Stimulated activated CD4-positive, alpha-beta T cell treated with anti-CD3 and anti-CD28 coated beads, Interleukin-1b, Interleukin-23, amount 100 ng/mL, for 24 hours (primary cell): ENCODE data around the gene SREBF2.

Source experiments
- DNase-seq, 4 experiments: peaks; one replicate each; pipeline ENCODE4 v3.0.0-alpha.2; 2020; ENCODE audit warnings: low read depth in 4 of 4, low spot score in 1 of 4

SREBF2 gene

DNA sequence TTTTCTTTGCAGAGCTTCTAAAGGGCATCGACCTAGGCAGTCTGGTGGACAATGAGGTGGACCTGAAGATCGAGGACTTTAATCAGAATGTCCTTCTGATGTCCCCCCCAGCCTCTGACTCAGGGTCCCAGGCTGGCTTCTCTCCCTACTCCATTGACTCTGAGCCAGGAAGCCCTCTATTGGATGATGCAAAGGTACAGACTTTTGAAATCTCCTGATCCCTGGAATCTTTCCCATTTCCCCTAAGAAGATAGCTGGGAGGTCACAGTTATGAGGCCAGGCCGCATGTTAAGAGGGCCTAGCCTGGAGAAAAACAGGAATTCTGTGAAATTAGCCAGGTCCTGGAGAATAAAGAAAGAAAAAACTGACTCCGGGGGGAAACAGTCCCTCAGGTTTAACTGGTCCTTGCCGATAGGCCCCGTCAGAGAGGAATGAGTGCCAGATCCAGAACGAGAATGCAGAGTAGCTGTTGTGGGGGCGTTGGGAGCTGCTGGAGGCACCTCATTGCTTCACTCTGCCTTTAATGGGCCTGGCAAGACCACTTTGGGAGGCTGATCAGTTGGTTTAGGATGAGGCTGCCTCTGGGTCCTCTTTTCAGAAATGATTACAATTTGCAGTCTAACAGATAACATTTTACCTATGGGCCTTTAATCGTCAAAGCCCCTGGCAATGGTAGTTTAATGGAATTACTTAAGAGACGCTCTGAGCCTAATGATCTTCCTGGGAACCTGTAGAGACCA lies 42.8 kb downstream of the SREBF2 start:
- no peak for DNase-seq

DNA sequence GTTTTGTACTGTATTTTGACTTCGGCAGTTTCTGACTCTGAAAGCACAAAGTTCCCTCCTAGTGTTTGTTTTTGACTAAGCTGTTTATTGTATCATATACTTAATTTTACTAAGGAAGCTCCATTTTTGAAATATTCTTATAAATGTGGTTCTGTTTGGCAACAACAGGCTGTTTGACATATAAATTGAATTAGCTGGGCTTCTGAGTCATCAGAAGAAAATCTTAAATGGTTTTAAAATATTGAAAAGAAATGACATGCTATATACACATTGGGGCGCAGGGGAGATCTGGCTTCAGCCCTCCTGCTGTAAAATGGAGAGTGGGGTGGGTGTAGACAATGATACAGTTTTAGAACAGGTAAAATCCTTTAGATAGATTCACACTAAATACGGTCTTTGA lies 43.4 kb downstream of the SREBF2 start:
- DNase-seq: no peak

DNA sequence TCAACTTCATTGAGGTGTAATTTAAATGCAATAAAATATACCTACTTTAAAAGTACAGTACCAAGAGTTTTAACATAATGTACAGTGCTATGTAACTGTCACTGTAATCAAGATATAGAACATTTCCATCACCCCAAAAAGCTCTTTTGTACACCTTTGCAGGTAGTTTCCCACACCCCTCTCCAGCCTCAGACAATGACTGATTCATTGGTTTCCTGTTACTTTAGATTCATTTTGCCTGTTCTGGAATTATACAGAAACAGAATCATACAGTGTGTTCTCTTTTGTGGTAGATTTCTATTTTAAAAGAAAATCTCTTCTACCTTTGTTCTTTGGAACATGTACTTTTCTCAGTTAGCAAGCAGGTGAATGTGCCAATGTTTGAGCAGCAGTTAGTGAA lies 43.8 kb downstream of the SREBF2 start:
- DNase-seq: no peak

DNA sequence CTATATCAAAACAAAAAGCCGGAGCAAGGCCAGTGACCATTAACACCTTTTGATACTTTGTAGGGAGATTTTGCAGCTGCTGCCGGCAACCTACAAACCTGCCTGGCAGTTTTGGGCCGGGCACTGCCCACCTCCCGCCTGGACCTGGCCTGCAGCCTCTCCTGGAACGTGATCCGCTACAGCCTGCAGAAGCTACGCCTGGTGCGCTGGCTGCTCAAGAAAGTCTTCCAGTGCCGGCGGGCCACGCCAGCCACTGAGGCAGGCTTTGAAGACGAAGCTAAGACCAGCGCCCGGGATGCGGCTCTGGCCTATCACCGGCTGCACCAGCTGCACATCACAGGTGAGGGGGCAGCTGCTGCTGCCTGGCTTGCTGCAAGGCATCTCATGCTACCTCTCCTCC lies 47.7 kb downstream of the SREBF2 start:
- DNase-seq: no peak

DNA sequence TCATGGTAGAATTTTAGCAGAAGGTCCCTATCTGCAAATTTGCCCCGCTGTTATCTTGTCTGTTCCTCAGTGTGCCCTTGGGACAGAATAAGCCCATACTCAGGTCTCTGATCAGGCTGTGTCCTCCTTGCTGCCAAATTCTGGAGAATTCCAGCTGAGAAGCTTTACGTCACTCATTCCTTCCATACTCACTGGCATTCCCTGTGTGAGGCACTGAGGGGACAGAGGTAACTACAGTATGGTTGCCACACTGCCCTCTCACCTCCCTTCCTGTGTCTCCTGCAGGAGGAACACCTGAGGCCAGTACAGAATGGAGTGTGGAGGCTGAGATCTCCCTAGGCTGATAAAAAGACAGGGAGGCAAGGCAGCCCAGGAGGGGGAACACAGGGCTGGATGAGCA lies 50.5 kb downstream of the SREBF2 start:
- DNase-seq: no peak

DNA sequence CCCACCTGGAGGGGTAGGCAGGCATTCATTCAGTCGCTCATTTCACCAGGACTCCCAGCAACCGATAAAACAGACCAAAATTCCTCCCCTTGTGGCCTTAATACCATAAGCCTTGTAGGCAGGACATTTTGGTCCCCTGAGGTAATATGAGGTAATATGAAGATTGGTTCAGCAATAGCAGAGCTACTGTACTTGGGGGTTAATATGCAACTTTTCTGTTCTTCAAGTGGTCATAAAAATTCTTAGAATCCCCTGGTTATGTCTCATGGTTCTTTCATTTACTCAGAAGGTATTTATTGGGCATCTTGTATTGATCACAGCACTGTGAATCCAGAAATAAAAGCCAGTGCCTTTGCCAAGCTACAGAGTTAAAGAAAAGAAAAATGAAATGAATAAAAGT lies 52.2 kb downstream of the SREBF2 start:
- DNase-seq: no peak

DNA sequence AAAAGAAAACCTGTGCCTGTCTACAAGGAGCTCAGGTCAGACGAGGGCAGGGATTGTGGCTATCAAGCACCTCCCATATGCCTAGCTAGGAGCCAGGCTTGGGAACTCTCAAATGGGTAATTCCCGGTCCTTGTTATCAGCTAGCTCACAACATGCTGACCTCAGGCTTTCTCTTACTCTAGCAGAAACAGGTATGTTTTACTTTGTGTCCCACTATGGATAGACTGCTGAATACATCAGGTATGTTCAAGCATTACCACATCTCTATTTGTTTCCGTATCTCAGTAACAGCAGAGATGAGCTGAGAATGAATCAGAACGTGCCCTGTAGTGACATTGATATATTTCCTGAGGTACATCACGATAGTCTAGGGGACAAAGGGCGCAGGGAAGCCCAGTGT lies 52.6 kb downstream of the SREBF2 start:
- no peak for DNase-seq

DNA sequence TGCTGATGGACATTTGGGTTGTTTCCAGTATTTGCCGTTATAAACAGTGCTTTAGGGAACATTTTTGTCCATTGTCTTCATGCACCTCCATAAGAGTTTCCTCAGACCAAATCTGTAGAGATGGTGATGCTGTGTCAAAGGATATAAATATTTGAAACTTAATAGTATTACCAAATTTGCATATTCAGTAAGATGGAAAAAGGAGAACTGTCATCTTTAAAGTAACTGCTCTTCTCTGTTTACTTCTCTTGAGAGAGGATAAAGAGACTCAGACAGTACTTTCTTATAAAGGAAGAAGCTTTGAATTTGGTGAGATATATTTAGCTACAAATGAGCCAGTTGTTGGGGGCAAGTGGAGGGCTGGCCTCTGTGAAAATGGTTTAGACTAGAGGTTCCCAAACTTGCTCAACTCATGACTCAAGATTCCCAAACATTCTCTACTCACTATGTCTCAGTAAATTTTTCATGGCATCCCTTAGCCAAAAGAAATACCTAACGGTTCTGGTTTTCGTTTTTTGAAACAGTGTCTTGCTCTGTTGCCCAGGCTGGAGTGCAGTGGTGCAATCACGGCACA lies 55.8 kb downstream of the SREBF2 start:
- no peak for DNase-seq

DNA sequence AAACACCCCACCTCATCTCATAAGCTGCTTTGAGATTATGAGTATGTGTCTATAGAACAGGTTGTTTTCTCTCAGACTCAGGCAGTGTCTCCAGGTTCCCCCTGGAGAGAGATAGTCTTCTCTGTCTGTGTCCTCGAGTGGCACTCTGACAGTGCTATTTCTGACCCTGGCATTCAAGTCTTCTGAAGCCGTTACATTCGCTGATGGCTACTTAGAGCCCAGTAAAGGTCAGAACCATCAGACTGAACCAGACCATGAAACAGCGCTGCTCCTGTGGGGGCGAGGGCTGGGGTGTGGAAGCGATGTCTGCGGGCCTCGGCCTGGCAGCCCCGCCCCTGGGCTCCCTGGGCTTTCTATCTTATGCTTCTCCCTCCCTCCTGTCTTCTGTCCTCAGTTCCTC lies 58.5 kb downstream of the SREBF2 start:
- DNase-seq: no peak

DNA sequence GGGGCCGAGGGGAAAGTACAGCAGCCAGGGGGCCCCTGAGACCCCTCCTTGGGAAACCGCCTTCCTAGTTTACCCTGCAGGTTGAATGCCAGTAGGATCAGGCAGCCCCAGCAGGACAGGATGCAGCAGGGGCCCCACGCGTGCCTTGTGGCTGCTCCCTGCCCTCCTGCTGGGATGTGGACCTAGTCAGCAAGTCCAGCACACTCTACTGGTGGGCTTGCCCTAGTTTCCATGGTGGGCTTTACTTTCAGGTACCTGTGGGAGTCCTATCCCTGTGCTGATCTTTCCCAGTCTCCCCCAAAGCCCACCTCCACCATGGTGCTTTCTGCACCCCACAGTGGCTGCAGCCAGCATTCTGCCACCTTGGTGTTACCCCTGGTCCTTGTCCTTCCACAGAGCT lies 59.8 kb downstream of the SREBF2 start:
- no peak for DNase-seq

DNA sequence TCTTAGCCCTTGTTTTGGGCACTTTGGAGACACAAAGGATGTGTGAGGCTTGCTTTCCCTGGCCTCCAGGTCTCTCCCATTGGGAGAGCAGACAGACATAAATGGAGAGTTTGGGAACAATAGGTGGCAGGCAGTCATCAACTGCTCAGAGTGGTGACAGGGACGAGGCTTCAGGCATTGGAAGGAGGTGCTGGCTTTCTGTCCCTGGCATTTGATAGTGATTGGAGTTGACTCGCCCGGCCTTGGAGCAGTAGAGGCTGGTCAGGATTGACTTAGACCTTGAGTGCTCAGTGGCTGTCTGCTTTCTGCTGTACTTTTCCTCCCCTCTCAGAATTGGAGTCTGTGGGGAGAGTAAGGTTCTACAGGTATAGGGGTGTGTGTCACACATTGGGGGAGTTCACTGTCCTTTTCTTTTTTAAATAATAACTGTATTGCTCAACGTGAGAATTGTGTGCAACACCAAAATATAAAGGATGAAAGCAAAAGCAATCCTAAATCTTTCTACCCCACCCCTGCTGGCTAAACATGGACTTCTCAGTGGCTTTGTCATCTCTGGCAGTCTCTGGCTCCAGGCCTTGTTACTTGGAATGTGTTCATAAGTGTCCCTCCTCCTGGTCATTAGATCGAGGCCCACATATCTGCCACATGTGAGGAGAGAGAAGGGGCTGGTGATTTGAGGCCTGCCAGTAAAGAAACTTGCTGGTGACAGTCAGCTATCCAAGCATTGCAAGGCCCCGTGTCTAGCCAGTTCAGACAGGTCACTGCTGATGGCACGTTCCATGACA lies 60.9 kb downstream of the SREBF2 start:
- DNase-seq: no peak

DNA sequence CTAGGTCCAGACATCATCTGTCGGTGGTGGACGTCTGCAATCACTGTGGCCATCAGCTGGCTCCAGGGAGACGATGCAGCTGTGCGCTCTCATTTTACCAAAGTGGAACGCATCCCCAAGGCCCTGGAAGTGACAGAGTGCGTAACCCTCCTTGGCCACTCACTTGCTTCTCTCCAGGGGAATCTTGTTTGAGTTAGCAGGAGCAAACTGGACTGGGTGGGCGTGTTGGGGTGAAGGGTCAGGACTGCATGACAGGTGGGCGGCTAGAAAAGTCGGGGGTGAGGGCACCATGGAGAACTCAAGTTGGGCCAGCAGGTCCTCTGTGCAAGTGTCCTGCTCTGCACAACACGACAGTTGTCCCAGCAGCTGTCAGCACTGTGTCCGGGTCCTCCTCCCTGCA lies 65.7 kb downstream of the SREBF2 start:
- no peak for DNase-seq

DNA sequence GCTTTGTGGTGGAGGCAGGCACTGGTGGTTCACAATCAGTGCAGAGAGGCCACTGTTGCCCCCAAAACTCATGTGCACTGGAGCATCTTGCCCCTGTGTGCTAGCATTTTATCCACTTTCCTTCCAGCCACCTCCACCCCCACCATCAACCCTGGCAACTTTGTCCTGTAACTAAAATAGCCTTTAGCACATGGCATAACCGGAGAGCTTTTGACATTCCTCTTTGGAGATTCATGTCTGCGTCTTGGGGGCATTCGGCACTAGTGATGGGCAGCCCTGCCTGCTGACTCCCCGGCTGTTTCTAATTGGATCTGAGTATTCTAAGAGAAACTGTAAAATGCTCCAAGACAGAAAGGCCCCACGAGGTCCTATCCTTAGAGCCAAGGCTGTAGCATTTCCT lies 66.2 kb downstream of the SREBF2 start:
- no peak for DNase-seq

DNA sequence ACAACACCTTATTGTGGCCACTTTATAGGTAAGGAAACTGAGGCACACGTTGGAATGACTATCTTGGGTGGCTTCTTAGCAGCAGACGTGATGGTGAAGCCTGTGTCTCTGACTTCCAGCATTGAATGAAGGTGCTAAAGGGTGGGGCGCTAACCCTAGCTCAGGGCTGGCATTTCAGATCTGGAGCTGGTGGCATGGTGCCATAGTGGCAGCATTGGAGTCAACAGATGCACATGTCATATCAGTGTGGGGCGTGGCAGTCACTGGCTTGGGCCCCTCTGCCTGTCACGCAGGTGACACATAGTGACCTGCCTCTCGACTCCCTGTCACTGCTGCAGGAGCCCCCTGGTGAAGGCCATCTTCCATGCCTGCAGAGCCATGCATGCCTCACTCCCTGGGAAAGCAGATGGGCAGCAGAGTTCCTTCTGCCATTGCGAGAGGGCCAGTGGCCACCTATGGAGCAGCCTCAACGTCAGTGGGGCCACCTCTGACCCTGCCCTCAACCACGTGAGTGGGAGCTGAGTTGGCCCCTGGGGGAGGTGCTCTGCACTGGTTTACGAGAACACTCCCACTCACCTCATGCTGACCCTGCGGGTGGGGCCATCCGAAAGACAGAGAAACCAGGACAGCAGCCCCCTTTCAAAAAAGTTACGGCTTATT lies 67.2 kb downstream of the SREBF2 start:
- DNase-seq: no peak

DNA sequence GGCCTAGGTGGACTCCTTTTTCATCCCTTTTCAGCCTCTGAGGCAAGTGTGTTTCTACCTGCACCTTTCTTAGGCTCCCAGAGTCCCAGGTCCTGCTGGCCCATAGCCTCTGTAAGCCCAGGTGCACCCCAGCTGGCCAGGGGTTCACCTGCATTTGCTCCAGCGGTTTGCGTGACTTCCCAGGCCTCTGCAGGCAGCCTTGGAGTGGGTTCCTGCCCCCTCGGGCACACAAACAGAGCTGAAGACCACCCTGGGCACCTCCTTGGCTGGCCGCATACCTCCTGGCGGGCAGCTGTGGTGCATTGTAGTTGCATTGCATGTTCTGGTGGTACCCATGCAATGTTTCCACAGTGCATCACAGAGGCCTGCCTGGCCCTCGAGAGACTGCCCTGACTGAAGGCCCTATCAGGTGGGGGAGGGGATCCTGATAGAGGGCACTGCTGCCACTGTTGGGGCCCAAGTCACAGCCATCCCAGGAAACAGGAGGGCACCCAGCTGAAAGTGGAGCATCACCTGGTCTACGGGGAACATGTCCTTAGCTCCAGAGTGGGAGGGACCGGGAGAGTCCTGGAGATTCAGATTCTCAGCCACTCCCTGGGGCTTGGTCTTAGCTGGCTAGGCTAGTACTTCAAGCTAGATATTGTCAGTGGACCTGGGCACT lies 67.9 kb downstream of the SREBF2 start:
- DNase-seq: no peak

DNA sequence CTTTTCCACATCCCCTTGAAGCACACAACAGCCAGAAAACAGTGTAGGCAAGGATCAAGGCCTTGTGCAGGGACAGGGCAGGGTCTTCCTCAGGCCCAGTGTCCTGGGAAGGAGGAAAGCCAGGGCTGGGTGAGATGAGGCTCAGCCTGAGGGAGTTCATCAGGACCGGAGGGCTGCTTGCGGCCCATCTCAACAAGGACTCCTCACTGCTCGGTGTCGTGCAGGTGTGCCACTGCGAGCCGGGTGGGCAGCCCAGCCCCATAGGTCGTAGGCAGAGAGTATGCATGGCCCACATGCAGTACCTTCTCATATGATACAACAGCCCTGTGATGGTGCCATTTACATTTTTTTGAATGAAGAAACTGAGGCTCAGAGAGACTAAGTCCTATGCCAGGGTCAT lies 69.1 kb downstream of the SREBF2 start:
- no peak for DNase-seq

DNA sequence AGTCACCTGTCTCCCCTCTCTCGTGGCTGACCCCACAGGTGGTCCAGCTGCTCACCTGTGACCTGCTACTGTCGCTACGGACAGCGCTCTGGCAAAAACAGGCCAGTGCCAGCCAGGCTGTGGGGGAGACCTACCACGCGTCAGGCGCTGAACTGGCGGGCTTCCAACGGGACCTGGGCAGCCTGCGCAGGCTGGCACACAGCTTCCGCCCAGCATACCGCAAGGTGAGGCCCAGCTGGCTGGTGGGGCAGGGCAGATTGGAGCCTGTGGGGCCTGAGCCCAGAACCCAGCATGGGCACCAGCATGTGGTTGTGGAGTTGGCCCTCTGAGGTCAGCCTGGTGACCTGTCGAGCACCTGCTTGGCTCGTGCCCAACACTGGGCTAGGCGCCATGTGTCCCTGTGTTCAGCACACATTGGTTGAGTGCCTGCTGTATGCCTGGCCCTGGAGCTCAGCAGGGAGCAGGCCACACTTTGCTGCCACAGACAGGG lies 70.1 kb downstream of the SREBF2 start:
- DNase-seq: no peak

DNA sequence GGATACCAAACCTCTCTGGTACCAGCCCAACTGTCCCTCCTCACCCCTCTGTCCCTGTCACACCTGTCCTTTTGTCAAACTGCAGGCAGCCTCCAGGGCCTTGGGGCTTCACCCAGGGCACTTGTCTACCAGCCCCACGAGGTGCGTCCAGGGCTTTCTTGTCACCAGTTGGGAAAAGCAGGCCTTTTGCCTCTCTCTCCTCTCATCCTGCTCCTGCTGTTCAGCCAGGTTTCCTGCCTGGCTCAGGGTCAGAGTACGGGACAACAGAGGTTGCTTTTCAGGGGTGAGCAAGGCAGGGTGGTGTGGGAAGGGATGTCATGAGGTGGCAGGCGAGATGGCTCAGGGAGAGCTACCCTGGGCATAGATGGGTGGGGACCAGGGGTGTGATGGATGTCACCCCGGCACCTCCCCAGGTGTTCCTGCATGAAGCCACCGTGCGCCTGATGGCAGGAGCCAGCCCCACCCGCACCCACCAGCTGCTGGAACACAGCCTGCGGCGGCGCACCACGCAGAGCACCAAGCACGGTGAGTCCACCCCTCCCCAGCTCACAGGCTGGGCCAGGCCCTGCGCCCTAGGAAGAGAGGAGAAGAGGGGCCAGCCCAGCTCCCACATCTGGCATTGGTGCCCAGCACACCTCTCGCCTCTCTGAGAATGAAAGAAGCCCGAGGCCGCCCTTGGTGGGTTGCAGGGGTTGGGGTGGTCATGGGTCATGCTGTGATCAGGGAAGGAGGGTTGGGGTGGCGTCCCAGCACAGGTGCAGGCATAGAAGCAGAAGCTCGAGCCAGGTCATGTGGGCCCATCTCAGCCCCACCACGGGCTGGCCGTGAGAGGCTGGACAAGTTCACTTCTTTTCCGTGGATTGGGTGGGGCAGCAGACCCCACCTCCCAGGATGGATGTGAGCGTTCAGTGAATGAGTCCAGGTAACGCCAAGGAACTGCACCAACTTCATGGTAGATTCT lies 71.8 kb downstream of the SREBF2 start:
- DNase-seq: no peak

DNA sequence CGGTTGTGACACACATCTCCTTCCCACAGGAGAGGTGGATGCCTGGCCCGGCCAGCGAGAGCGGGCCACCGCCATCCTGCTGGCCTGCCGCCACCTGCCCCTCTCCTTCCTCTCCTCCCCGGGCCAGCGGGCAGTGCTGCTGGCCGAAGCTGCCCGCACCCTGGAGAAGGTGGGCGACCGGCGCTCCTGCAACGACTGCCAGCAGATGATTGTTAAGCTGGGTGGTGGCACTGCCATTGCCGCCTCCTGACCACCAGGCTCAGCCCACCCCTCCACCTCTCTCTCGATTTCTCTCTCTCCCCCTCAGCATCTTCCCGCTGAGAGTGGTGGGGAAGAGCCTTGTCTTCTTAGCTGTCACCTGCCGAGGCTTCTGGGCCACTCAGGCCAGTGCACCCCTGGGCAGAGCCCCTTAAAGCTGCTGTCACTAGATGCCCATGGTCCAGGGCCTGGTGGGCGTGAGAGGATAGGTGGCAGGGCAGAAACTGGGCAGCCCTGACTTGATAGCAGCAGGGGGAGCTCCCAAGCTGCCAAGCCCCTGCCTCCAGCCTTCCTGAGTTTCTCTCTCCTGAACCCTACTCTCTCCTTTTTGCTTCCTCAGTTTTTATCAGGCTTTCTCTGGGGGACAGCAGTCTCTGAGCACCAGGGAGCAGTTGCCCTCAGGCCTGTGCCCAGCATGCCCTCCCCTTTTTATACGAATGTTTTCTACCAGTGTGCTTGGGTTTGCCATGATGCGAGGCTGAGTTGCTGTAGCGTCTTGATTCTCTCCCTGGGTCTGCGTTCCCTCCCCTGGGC lies 72.7 kb downstream of the SREBF2 start:
- DNase-seq: no peak
